Transverse colon (tissue), 4 donors: Measurements from ENCODE around the gene PNMA6E. TPM values are rescaled to one million over a fixed set of nuclear protein-coding genes. Genes with fewer than 3 reads are reported as not detected.

Experiments used
- DNase-seq: peaks from one replicate; pipeline ENCODE4 v3.0.0-alpha.2; 2019
- H3K27ac ChIP-seq, 4 donors: fragments of 200-600 bp; sonication (generic); 2 replicates each; pipeline ENCODE4 v1.5.1; 2016 to 2018; ENCODE audit warnings: inconsistent platforms in 4 of 4
- H3K27me3 ChIP-seq: fragments of 200-600 bp; sonication (generic); 2 replicates; pipeline ENCODE4 v1.5.1; 2017; ENCODE audit warnings: inconsistent platforms
- H3K36me3 ChIP-seq, 4 donors: fragments of 200-600 bp; sonication (generic); 2 replicates each; pipeline ENCODE4 v1.5.1; 2017 to 2019; ENCODE audit warnings: inconsistent platforms in 4 of 4
- H3K4me1 ChIP-seq, 4 donors: fragments of 200-600 bp; sonication (generic); 2 replicates each; pipeline ENCODE4 v1.5.1; 2017 to 2020; ENCODE audit warnings: inconsistent platforms in 4 of 4
- H3K4me3 ChIP-seq, 4 donors: fragments of 200-600 bp; sonication (generic); 1 replicate in 1 of 4; 2 replicates in 3 of 4; pipeline versions ENCODE4 v1.5.1 to v1.6.1; 2017 to 2019; ENCODE audit warnings: inconsistent platforms in 4 of 4
- H3K9me3 ChIP-seq, 2 donors: fragments of 200-600 bp; sonication (generic); 2 replicates each; pipeline ENCODE4 v1.5.1; 2017 to 2019; ENCODE audit warnings: inconsistent platforms in 2 of 2
- EP300 ChIP-seq: sonication (generic); formaldehyde crosslinking; IDR thresholded peaks from one replicate; pipeline ENCODE4 v1.6.1; 2017; ENCODE audit warnings: antibody characterized with exemption, low read depth
- POLR2A ChIP-seq: fragments of 450-650 bp; IDR thresholded peaks from one replicate; pipeline ENCODE4 v1.6.1; 2016; ENCODE audit warnings: antibody characterized with exemption, mild to moderate bottlenecking, moderate library complexity
- POLR2AphosphoS5 ChIP-seq, 3 donors: sonication (generic); formaldehyde crosslinking; IDR thresholded peaks; one replicate each; pipeline ENCODE4 v1.6.1; 2016; ENCODE audit warnings: antibody characterized with exemption in 3 of 3
- WGBS, 2 donors: methylation state at CpG; one replicate each; pipeline ENCODE4 v1.1.5; 2018; ENCODE audit warnings: low coverage in 1 of 2; 5-methylcytosine and 5-hydroxymethylcytosine counted together
- in situ Hi-C, 4 donors: fragments of 200-750 bp; cut with MboI; loops; one replicate each; pipeline versions ENCODE4 v1.15.0 to v1.15.1; 2017; ENCODE audit warnings: low sequenced_read_pairs in 3 of 4, low pct_ligation_motif_present in 1 of 4, low pct_unique_long_range_greater_than_20kb in 1 of 4
- intact Hi-C: fragments of 100-400 bp; cut with DNase I; formaldehyde crosslinking; loops from one replicate; pipeline ENCODE4 v1.15.1; 2023; ENCODE audit warnings: low total_unique reads
- total RNA-seq, 4 donors: library from RNA; depleted of rRNA; stranded (reverse); fragments of >200 nt; gene quantifications; one replicate each; pipeline ENCODE4 v1.1.0, GENCODE V29; 2016
- TF ChIP-seq, protein P1 (sequence below), 5 experiments: fragments of 200-600 bp in 3 of 5; fragments of 450-650 bp in 2 of 5; sonication (generic) in 3 of 5; IDR thresholded peaks; 1 replicate in 2 of 5; 2 replicates in 3 of 5; pipeline ENCODE4 v1.5.1; 2016 to 2017; ENCODE audit warnings: antibody characterized with exemption in 5 of 5, inconsistent platforms in 3 of 5, mild to moderate bottlenecking in 2 of 5, moderate library complexity in 1 of 5

Gene PNMA6E
- total RNA-seq, 4 donors from 2014 or later, result not detected

DNA sequence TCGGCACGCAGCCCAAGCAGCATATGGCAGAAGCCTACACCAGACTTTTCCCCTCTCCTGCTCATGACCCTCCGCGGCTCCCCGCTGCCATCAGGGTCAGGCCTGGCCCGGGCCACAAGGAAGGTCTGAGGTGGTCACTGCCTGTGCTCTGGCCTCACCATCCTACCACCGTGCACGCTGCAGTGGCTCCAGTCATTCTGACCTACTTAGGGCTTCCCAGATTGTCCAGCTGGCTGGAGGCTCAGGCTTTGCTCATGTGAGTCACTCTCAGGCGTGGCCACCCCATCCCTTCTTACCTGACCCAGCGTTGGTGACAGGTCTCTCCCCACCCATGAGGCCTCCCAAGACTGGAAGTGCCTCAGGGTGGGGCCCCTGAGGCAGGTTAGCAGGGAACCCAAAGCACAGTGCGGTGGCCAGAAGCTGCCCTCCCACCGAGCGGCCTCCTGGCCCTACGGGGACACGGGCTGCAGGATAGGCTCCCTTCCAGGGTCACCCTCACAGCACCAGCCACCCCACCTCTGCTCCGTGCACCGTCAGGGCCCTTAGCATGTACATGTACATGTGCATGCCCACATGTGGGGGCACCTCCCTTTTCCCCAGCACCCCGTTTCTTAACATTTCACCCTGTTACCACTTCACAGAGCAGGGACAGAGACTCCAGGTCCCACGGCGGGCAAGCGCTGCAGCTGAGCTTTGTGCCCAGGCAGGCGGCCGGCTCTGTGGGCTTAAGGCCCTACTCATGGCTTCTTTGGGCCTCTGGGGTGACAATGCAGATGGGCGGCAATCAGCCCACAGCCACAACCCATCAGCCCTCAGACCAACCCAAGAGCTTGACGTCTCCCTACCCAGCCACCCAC is 42.6 kb upstream of the PNMA6E start:
- intact Hi-C loops, result no loop called here
- H3K9me3 ChIP-seq, result no peaks in the 10 kb centered on the region
- no peaks in the 10 kb centered on the region for H3K4me1 ChIP-seq
- no peak for DNase-seq
- no peak overlapping the region for H3K4me3 ChIP-seq
- no peaks in the 10 kb centered on the region for H3K36me3 ChIP-seq
- no peaks in the 10 kb centered on the region for H3K27me3 ChIP-seq
- no peak for TF ChIP-seq POLR2AphosphoS5 (IDR thresholded peaks at IDR 0.05)
- TF ChIP-seq POLR2A, result no peak
- TF ChIP-seq EP300, result no peak
- TF ChIP-seq, protein P1, sequence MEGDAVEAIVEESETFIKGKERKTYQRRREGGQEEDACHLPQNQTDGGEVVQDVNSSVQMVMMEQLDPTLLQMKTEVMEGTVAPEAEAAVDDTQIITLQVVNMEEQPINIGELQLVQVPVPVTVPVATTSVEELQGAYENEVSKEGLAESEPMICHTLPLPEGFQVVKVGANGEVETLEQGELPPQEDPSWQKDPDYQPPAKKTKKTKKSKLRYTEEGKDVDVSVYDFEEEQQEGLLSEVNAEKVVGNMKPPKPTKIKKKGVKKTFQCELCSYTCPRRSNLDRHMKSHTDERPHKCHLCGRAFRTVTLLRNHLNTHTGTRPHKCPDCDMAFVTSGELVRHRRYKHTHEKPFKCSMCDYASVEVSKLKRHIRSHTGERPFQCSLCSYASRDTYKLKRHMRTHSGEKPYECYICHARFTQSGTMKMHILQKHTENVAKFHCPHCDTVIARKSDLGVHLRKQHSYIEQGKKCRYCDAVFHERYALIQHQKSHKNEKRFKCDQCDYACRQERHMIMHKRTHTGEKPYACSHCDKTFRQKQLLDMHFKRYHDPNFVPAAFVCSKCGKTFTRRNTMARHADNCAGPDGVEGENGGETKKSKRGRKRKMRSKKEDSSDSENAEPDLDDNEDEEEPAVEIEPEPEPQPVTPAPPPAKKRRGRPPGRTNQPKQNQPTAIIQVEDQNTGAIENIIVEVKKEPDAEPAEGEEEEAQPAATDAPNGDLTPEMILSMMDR (IDR thresholded peaks at IDR 0.05), result no peak
- in situ Hi-C loops, result no loop called here
- 85% methylated on average over 25 of the region's 25 CpGs; no CpG with 5 or more reads in 1 of the 2 donors for WGBS, 2 donors
- no peak overlapping the region for H3K27ac ChIP-seq

DNA sequence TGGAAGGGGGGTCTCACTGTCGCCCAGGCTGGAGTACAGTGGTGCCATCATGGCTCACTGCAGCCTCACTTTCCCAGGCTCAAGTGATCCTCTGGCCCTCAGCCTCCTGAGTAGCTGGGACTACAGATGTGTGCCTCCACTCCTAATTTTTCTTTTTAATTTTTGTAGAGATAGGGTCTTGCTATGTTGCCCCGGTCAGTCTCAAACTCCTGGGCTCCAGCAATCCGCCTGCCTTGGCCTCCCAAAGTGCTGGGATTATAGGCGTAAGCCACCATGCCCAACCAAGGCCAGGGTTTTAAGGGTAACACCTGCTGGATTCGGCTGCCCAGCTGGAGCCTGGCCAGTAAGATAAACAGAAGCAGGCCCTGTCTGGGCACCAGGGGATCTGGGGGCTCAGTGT is 41.3 kb upstream of the PNMA6E start:
- DNase-seq, result no peak
- H3K4me3 ChIP-seq, result no peak overlapping the region
- TF ChIP-seq EP300, result no peak
- no peak for TF ChIP-seq POLR2A
- TF ChIP-seq POLR2AphosphoS5 (IDR thresholded peaks at IDR 0.05), result no peak
- TF ChIP-seq, protein P1 (IDR thresholded peaks at IDR 0.05), result no peak

DNA sequence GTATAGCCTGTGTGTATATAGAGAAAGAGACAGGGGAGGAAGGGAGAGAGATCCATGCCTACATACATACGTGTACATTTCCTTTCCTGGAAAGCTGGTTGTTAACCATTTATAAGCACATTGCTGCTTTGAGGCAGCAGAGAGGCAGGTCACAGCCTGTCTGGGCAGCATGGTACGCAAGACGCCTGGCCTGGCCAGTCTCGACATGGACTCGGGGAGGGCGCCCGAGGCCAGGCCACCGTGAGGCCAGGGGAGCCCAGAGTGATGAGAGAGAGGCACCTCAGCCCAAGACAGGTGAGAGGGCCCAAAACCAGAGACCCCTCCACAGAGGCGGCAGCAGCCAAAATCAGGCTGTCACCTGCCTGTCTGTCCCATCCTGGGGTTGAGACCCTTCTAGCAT is 40.8 kb upstream of the PNMA6E start:
- WGBS, 2 donors, result 68% methylated on average over 9 of the region's 9 CpGs; no CpG with 5 or more reads in 1 of the 2 donors
- Histone ChIP-seq H3K4me1 (no peaks in the 10 kb centered on the region), H3K36me3 (no peaks in the 10 kb centered on the region), H3K9me3 (no peaks in the 10 kb centered on the region), H3K27me3 (no peaks in the 10 kb centered on the region), H3K4me3 (no peak overlapping the region), H3K27ac (no peak overlapping the region)
- no peak for DNase-seq
- in situ Hi-C loops (no loop called here), intact Hi-C loops (no loop called here)
- TF ChIP-seq POLR2AphosphoS5 (IDR thresholded peaks at IDR 0.05) (no peak), EP300 (no peak), POLR2A (no peak)
- TF ChIP-seq, protein P1 (IDR thresholded peaks at IDR 0.05), result no peak

More for the DNA sequence above, 41.3 kb upstream of the PNMA6E start:
- Histone ChIP-seq H3K9me3 (no peaks in the 10 kb centered on the region), H3K27me3 (no peaks in the 10 kb centered on the region), H3K4me1 (no peaks in the 10 kb centered on the region), H3K36me3 (no peaks in the 10 kb centered on the region), H3K27ac (no peak overlapping the region)
- 76% methylated on average over 5 of the region's 5 CpGs; no CpG with 5 or more reads in 1 of the 2 donors for WGBS, 2 donors
- intact Hi-C loops (no loop called here), in situ Hi-C loops (no loop called here)

DNA sequence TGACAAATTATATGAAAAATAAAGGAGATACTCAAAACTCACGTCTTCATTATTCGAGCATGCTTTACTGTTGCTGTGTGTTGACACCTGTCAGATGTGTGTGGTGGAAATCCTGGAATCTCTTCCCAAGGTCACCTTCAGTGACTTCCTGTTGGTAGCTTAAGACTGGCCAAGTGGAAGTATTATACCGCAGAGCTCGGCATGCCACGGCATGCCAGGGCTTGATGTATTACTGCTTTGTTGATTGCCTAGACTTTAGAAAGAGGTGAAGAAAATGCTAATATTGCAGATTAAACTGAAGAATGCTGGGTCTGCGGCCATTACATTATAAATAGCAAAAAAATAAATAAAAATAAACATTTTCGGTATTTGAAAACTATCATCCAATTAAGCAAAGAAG is 40.1 kb upstream of the PNMA6E start:
- WGBS, 2 donors, result 59 to 82% methylated on average over 5 to 7 of the region's 7 CpGs
- intact Hi-C loops, result no loop called here
- Histone ChIP-seq H3K9me3 (no peaks in the 10 kb centered on the region), H3K4me1 (no peaks in the 10 kb centered on the region), H3K27ac (no peak overlapping the region), H3K4me3 (no peak overlapping the region), H3K27me3 (no peaks in the 10 kb centered on the region), H3K36me3 (no peaks in the 10 kb centered on the region)
- no peak for DNase-seq
- TF ChIP-seq, protein P1 (IDR thresholded peaks at IDR 0.05), result no peak
- TF ChIP-seq POLR2A (no peak), EP300 (no peak), POLR2AphosphoS5 (IDR thresholded peaks at IDR 0.05) (no peak)
- in situ Hi-C loops, result no loop called here
